ENCODE data around the gene FBLN2.

FBLN2 gene

DNA sequence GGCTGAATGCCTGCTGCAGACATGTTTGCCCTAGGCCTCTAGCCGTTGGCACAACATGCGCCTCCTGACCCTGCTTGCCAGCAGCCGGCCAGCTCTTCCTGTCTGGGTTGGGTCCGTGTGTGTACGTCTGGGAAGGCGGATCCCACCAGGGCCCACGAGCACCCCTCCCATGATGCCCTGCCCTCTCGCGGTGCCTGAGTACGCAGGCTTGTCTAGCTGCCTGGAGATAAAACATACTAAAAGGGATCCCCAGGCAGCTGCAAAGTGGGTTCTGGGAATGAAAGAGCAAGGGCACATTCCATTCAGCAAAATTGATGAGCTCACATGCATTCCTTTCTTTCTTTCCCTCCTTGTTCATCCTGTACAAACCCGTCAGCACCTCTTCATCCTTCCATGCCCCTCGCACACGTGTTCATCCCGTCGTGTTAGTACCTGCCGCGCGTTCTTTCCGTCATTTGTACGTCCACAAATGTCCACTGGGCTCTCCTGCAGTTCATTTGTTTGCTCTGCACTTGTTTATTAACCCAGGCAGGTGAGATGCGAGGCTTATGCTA, 74.3 kb downstream of the FBLN2 start:
- H3K27ac ChIP-seq = no peak overlapping the region
- TF ChIP-seq, protein P1, sequence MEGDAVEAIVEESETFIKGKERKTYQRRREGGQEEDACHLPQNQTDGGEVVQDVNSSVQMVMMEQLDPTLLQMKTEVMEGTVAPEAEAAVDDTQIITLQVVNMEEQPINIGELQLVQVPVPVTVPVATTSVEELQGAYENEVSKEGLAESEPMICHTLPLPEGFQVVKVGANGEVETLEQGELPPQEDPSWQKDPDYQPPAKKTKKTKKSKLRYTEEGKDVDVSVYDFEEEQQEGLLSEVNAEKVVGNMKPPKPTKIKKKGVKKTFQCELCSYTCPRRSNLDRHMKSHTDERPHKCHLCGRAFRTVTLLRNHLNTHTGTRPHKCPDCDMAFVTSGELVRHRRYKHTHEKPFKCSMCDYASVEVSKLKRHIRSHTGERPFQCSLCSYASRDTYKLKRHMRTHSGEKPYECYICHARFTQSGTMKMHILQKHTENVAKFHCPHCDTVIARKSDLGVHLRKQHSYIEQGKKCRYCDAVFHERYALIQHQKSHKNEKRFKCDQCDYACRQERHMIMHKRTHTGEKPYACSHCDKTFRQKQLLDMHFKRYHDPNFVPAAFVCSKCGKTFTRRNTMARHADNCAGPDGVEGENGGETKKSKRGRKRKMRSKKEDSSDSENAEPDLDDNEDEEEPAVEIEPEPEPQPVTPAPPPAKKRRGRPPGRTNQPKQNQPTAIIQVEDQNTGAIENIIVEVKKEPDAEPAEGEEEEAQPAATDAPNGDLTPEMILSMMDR (conservative IDR thresholded peaks at IDR 0.05) = no peak
- no peak for TF ChIP-seq ZFX (IDR thresholded peaks at IDR 0.05)

DNA sequence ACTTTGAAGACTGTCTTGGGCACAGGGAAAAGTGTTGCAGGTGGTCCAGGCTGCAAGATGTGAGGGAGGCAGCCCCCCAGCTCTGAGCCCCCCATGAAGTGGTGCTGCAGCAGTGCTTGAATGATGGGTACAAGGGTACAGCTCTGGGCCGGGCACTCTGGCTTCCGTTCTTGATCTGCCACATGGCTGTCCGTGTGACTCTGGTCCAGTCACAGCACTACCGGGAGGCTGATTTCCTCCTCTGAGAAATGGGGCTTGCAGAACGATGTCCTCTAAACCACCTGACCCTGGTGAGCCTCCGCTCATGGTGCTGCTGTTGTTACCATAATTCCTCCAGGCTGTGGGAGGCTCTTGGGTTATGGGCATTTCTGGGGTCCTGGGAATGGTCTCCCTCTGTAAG, 75.1 kb downstream of the FBLN2 start:
- H3K27ac ChIP-seq = no peak overlapping the region
- no peak for TF ChIP-seq ZFX (IDR thresholded peaks at IDR 0.05)

DNA sequence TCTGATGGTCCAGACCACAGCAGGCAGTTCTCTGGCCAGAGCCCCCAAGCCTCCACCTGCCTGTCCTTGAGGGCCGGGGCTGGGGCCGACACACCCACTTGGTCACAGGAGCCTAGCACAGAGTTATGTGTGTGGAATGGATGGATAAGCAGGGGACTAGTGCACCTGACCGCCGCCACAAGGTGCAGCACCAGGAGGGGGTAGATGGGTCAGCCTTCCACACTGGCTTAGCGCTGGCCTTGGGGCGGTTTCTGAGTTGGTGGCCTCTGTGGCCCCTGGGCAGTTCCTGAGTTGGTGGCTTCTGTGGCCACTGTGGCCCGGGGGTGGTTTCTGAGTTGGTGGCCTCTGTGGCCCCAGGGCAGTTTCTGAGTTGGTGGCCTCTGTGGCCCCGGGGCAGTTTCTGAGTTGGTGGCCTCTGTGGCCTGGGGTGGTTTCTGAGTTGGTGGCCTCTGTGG, 75.8 kb downstream of the FBLN2 start:
- H3K27ac ChIP-seq = no peak overlapping the region
- no peak for TF ChIP-seq ZFX (IDR thresholded peaks at IDR 0.05)
- TF ChIP-seq, protein P1 (conservative IDR thresholded peaks at IDR 0.05) = no peak

DNA sequence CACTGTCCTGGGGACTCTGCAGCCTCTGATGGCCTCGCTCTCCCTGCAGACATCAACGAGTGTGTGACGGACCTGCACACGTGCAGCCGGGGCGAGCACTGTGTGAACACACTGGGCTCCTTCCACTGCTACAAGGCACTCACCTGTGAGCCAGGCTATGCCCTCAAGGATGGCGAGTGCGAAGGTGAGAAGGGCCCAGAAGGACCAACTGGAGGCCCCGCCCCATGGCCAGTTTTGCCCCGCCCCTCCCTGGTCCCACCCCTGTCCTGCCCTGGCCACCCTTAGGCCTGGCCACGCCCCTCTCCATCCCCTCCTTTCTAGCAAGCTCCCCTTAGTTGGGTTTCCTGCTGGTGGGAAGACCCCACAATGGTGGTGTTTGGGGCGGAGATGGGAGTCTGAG, 77.5 kb downstream of the FBLN2 start:
- no peak overlapping the region for H3K27ac ChIP-seq
- TF ChIP-seq, protein P1 (conservative IDR thresholded peaks at IDR 0.05) = no peak
- no peak for TF ChIP-seq ZFX (IDR thresholded peaks at IDR 0.05)

DNA sequence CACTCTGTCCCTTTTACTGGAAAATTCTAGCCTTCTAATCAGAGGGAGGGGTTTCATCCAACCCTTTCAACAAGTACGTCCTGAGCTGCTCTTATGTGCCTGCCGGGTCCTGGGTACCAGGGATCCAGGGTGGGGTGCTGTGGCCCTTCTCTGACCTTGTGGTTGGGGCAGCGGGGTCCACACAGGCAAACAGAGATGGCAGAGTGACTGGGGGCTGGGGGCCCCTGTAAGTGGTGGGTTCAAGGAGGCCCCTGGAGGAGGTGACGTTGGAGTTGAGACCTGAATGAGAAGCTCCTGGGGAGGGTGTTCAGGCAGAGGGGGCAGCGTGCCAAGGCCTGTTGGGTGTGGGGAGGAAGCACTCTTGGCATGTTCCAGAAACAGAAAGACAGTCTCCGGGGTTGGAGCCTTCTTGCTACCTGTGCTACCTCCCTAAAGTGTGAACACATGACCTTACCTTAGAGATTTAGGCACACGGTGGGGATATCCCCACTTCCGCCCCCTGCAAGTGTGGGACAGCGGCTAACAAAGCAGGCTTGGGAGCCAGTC, 78.1 kb downstream of the FBLN2 start:
- no peak overlapping the region for H3K27ac ChIP-seq
- TF ChIP-seq ZFX (IDR thresholded peaks at IDR 0.05) = no peak
- TF ChIP-seq, protein P1 (conservative IDR thresholded peaks at IDR 0.05) = no peak

DNA sequence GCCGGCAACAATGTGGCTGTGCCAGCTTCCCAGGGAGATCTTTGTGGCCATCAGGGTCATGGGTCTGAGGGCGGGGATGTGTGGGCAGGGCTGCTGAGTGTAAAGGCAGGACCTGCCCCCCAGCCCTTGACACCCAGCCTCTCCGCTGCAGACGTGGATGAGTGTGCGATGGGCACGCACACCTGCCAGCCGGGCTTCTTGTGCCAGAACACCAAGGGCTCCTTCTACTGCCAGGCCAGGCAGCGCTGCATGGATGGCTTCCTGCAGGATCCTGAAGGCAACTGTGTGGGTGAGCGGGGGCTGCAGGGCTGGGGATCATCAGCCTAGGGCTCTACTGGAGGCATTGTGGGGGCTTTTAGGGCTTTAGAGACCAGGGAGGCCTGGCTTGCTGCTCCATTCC, 78.8 kb downstream of the FBLN2 start:
- no peak overlapping the region for H3K27ac ChIP-seq
- TF ChIP-seq, protein P1 (conservative IDR thresholded peaks at IDR 0.05) = no peak
- no peak for TF ChIP-seq ZFX (IDR thresholded peaks at IDR 0.05)

DNA sequence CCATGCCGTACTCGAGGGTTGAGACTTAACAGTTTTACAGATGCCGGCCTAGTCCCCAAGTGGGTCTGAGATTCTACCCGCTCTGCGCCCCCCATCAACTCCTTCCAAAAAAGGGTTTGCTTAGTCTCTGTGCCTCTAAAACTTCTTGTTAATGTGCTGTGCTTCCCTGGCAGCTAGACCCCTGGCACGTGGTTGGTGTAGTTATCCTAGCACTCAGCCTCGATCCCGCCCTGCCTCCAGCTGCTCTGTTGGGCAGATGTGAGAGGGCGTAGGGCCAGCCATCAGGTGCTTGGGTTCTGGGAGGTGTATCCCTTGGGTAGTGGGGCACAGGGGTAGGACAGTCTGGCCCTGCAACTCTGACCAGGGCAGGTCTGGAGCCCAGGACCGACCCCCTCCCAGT, 79.5 kb downstream of the FBLN2 start:
- no peak overlapping the region for H3K27ac ChIP-seq
- TF ChIP-seq, protein P1 (conservative IDR thresholded peaks at IDR 0.05) = no peak
- TF ChIP-seq ZFX (IDR thresholded peaks at IDR 0.05) = no peak
